Measurements from ENCODE around the gene TUBG1. TPM values are rescaled to one million over a fixed set of nuclear protein-coding genes. Genes with fewer than 3 reads are reported as not detected.

The TUBG1 gene
- total RNA-seq, 4 donors from 2014 or later: 30.6 to 89.0 (median 55.0) TPM

DNA sequence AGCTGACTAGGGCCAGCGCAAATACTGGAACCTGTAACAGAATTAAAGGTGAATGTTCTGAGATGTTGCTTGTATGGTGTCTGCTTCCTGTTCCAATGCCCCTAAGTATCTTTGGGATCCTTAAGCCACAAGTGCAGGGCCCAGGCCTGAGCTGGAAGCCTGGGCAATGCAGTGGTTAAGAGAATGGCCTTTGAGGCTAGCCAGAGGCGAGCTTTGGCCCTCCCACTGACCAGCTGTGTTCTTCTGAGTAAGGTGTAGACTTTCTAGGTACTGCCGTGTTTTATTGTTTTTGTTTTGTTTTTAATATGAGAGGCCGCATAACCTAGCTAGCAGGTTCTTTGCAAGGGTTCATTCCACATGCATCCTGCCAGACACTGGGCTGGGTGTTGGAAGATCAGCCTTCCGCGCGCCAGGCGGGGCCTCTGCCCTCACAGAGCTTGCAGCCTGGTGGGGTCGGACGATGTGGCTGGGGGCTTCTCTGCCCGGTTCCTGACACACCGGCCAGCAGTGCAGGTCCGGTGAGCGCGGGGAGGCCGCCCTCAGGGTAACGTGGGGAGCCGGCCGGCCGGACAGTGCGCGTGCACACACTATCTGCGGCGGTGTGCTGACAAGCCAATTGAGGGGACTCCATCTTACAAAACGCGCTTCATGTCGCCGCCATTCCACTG lies 43.1 kb upstream of the TUBG1 start:
- TF ChIP-seq POLR2A (IDR thresholded peaks at IDR 0.05; ENCODE audit: low read depth): no peak
- no peak for TF ChIP-seq EP300 (IDR thresholded peaks at IDR 0.05)
- no peak for TF ChIP-seq POLR2AphosphoS5 (IDR thresholded peaks at IDR 0.05)
- TF ChIP-seq, protein P1, sequence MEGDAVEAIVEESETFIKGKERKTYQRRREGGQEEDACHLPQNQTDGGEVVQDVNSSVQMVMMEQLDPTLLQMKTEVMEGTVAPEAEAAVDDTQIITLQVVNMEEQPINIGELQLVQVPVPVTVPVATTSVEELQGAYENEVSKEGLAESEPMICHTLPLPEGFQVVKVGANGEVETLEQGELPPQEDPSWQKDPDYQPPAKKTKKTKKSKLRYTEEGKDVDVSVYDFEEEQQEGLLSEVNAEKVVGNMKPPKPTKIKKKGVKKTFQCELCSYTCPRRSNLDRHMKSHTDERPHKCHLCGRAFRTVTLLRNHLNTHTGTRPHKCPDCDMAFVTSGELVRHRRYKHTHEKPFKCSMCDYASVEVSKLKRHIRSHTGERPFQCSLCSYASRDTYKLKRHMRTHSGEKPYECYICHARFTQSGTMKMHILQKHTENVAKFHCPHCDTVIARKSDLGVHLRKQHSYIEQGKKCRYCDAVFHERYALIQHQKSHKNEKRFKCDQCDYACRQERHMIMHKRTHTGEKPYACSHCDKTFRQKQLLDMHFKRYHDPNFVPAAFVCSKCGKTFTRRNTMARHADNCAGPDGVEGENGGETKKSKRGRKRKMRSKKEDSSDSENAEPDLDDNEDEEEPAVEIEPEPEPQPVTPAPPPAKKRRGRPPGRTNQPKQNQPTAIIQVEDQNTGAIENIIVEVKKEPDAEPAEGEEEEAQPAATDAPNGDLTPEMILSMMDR (IDR thresholded peaks at IDR 0.05): no peak
- Histone ChIP-seq H3K9me3 (no peaks in the 10 kb centered on the region), H3K4me1 (peaks cover 42 to 74% (median 54%) of the 10 kb centered on the region in 4 donors), H3K27me3 (no peaks in the 10 kb centered on the region), H3K36me3 (peaks cover 32 to 60% (median 56%) of the 10 kb centered on the region in 4 donors), H3K4me3 (peak overlapping the region; percentile 68 to 99 (median 98)), H3K27ac (replicated peaks in 1 of 4) (peak overlapping the region; percentile 90 to 97 (median 94))
- whole genome bisulfite sequencing: 27% methylated on average over 25 of the region's 28 CpGs
- no peak for DNase-seq (ENCODE audit: extremely low spot score)
- intact Hi-C loops (cut with DNase I): no loop called here

DNA sequence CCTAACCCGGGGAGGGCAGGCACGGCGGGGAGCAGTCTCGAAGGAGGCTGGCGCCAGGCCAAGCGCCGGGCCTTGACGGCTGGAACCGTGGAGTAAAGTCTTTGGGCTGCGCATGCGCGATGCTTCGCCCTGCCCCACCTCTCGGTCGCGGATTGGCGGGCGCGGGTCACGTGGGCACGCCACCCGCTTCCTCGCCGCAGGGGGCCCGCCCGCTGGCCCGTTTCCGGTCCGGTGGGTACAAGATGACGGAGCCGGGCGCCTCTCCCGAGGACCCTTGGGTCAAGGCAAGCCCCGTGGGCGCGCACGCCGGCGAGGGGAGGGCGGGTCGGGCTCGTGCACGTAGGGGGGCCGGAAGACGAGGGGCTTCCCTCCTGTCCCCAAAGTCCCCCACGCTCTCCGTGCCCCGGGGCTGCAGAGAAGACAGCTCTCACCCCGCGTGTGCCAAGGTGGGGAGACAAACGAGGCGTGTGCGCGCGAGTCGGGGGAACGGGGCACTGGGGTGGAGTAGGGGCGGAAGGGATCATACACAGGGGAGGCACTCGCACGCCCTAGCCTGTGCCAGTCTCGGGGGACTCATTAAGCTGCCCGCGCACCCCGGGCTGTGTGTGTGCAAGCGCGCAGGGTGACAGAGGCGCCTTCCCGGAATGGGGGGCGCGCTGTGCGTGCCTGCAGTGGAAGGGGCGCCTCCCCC lies 42.5 kb upstream of the TUBG1 start, which contains the start of gene MLX:
TSS of gene MLX (plus strand) at position 218 of the 691 bp plus-strand sequence. CDS start at position 243, 25 bp downstream.
- TF ChIP-seq POLR2A (IDR thresholded peaks at IDR 0.05; ENCODE audit: low read depth): peak; percentile 13
- no peak for TF ChIP-seq EP300 (IDR thresholded peaks at IDR 0.05)
- TF ChIP-seq POLR2AphosphoS5 (IDR thresholded peaks at IDR 0.05): peak; percentile 83 to 95
- TF ChIP-seq, protein P1 (IDR thresholded peaks at IDR 0.05): no peak
- Histone ChIP-seq H3K4me3 (peak within 1 kb of the TSS; percentile 68 to 99 (median 98)), H3K4me1 (peaks cover 38 to 76% (median 50%) of the 10 kb centered on the region in 4 donors), H3K9me3 (no peaks in the 10 kb centered on the region), H3K27ac (replicated peaks in 1 of 4) (peak within 1 kb of the TSS; percentile 90 to 97 (median 94)), H3K36me3 (peaks cover 39 to 67% (median 63%) of the 10 kb centered on the region in 4 donors), H3K27me3 (no peaks in the 10 kb centered on the region)
- WGBS: 0% methylated on average over 20 of the region's 72 CpGs
- peak; percentile 99 for DNase-seq (ENCODE audit: extremely low spot score)
- intact Hi-C loops (cut with DNase I): no loop called here

DNA sequence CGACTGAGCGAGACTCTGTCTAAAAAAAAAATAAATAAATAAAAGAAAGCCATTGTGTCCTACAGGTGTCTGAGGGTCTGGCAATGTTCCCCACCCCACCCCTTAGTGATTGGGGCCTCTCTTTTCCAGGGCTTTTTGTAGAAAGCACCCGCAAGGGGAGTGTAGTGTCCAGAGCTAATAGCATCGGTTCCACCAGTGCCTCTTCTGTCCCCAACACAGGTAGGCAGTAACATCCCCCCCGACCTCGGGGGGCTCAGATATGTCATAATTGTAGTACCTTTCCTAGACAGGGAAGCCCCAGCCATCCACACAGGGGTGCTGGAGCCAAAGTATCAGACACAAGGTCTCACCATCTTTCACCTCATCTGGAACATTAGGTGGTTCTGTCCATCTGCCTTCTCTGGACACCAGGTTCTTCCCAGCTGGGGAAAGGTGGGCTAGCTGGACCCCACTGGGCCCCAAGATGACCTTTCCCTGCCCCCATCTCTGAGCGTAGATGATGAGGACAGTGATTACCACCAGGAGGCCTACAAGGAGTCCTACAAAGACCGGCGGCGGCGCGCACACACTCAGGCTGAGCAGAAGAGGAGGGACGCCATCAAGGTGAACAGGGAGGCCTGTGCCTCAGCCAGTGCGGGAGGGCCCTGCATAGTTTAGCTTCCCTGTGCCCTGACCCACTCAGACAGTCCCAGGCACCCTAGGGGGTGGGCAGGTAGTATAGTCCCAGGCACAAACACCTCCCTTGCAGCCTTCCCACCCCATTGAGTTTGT lies 41.0 kb upstream of the TUBG1 start:
- Histone ChIP-seq H3K4me1 (peaks cover 28 to 62% (median 37%) of the 10 kb centered on the region in 4 donors), H3K27me3 (no peaks in the 10 kb centered on the region), H3K9me3 (no peaks in the 10 kb centered on the region), H3K27ac (replicated peaks in 1 of 4) (peak overlapping the region; percentile 90 to 97 (median 94)), H3K4me3 (no peak overlapping the region), H3K36me3 (peaks cover 54 to 81% (median 78%) of the 10 kb centered on the region in 4 donors)
- 91% methylated on average over 12 of the region's 14 CpGs for WGBS
- no peak for DNase-seq (ENCODE audit: extremely low spot score)
- TF ChIP-seq POLR2AphosphoS5 (IDR thresholded peaks at IDR 0.05): no peak
- TF ChIP-seq, protein P1 (IDR thresholded peaks at IDR 0.05): no peak
- TF ChIP-seq POLR2A (IDR thresholded peaks at IDR 0.05; ENCODE audit: low read depth): no peak
- no peak for TF ChIP-seq EP300 (IDR thresholded peaks at IDR 0.05)
- intact Hi-C loops (cut with DNase I): no loop called here

DNA sequence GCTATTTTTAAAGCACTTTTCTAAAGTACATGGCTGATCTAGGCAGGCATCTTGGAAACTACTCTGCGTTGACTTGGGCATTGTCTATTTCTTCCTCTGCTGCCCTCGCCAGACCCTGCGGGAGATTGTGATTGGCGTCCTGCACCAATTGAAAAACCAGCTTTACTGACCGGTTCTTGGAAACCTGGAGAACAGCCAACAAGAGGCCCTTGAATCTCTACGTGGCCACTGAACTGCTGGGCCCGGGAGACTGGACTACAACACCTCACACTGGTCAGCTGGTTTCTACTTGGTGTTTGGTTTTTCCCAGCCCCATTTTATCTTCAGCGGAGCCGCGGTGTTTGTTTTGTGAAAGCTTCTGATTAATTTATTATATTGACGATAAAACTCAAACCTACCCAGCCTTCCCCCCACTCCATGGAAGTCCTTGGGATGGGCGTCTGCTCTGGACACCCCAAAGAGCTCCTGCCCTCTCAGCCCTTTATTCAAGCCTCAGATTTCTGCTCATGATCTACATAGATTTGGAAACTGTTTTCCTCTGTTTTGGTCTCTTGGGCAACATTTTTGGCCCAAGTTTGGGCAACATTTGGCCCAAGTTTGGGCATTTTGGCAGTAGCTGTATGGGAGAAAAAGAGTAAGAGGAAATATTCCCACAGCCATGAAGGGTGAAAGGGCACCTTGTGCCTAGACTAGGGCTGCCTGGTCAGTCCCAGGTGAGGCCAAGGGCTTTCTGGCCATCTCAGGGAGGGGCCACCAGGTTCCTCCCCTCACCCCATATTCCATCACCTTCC lies 37.9 kb upstream of the TUBG1 start:
- Histone ChIP-seq H3K4me1 (peaks cover 14 to 37% (median 18%) of the 10 kb centered on the region in 4 donors), H3K9me3 (no peaks in the 10 kb centered on the region), H3K27ac (replicated peaks in 1 of 4) (no peak overlapping the region), H3K27me3 (no peaks in the 10 kb centered on the region), H3K36me3 (peaks cover 39 to 73% (median 68%) of the 10 kb centered on the region in 4 donors), H3K4me3 (no peak overlapping the region)
- no peak for DNase-seq (ENCODE audit: extremely low spot score)
- intact Hi-C loops (cut with DNase I): no loop called here
- 65% methylated on average over 8 of the region's 12 CpGs for WGBS
- no peak for TF ChIP-seq POLR2A (IDR thresholded peaks at IDR 0.05; ENCODE audit: low read depth)
- TF ChIP-seq POLR2AphosphoS5 (IDR thresholded peaks at IDR 0.05): no peak
- TF ChIP-seq, protein P1 (IDR thresholded peaks at IDR 0.05): no peak
